GM12874 (cell line): Measurements from ENCODE around the gene HIP1.

Experiments used
- CTCF ChIP-seq: IDR thresholded peaks from 2 replicates; pipeline ENCODE4 v1.5.1; 2011; ENCODE audit warnings: low read depth, mild to moderate bottlenecking, control low read depth, low read length, moderate library complexity; ENCODE audit not compliant: insufficient read depth

HIP1 gene

DNA sequence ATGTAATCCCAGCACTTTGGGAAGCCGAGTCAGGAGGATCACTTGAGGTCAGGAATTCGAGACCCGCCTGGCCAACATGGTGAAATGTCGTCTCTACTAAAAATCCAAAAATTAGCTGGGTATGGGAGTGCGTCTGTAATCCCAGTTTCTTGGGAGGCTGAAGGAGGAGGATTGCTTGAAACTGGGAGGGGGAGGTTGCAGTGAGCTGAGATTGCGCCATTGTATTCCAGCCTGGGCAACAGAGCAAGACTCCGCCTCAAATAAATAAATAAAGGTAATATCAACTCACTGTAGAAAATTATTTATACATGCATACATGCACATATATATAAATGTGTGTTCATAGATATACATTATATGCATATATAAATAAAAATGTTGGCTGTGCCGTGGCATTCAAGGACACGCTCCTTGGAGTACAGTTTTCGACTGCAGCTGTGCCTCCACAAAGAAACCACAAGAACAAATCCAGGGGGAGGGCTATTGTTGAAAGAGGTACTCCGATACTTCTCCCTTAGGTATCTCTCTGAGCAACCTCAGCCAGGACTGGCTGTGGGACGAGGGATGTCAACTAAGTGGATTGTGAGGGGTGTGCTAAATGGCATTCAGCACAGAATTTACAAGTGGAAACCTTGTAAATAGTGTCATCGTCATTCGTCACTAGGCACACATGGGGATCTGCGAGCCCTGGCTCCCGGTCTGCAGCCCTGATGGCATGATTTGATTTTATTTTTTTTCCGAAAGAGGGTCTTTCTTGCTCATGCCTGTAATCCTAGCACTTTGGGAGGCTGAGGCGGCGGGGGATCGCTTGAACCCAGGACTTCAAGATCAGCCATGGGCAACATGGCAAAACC, 49.3 kb downstream of the HIP1 start:
- no peak for TF ChIP-seq CTCF

- TF ChIP-seq CTCF: no peak
Measured at GRCh38 chr7:75688200-75689136, 50.3 kb downstream of the HIP1 start.

GRCh38 chr7:75687246-75688088, 51.3 kb downstream of the HIP1 start:
- no peak for TF ChIP-seq CTCF

DNA sequence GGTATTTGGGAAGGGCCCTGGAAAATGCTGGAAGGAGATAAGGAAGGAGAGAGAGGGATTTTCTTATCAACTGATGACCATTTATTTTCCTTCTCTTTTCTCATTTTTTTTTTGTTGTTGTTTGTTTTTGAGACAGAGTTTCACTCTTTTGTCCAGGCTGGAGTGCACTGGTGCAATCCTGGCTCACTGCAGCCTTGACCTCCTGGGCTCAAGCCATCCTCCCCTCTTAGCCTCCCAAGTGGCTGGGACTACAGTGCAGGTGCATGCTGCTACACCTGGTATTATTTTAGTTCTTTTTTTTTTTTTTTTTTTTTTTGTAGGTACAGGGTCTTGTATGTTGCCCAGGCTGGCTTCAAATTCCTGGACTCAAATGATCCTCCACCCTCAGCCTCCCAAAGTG, 52.2 kb downstream of the HIP1 start:
- TF ChIP-seq CTCF: no peak

DNA sequence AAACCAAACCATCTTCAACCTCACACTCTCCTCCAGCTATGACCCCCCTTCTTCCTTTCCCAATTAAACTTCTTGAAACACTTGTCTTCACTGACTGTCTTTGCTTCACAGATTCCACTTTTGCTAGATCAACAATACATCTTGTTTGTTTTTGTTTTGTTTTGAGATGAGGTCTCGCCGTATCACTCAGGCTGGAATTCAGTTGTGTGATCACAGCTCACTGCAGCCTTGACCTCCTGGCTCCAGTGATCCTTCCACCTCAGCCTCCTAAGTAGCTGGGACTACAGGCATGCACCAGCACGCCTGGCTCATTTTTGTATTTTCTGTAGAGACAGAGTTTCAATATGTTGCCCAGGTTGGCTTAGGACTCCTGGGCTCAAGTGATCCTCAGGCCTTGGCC, 59.7 kb downstream of the HIP1 start:
- no peak for TF ChIP-seq CTCF

DNA sequence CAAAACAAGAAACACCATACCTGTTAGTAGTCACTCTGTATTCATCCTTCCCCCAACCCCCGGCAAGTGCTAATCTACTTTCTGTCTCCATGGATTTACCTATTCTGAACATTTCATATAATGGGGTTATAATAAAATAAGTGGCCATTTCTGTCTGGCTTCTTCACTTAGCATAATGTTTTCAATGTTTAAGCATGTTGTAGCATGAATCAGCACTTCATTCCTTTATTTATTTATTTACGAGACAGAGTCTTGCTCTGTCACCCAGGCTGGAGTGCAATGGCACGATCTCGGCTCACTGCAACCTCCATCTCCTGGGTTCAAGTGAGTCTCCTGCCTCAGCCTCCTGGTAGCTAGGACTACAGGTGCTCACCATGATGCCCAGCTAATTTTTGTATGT, 69.2 kb downstream of the HIP1 start:
- no peak for TF ChIP-seq CTCF
